Endothelial cell of umbilical vein (primary cell): ENCODE data around the gene AJM1. TPM values are rescaled to one million over a fixed set of nuclear protein-coding genes. Genes with fewer than 3 reads are reported as not detected.

Source experiments
- BruUV-seq: library from RNA; stranded (reverse); fragments of 400-500 nt; replicated peaks from 2 replicates; lab custom pipeline; 2021; lab: Mats Ljungman, UMichigan
- CTCF ChIA-PET: fragments of 300-600, 350-600 bp; sonication (Branson Sonifier 250); formaldehyde crosslinking; loops from one replicate; lab custom pipeline; 2021; ENCODE audit warnings: antibody characterized with exemption, inconsistent platforms; lab: Charles Lee
- POLR2A ChIA-PET: fragments of 300-600, 350-600 bp; sonication (Branson Sonifier 250); formaldehyde crosslinking; loops from one replicate; lab custom pipeline; 2021; ENCODE audit warnings: antibody characterized with exemption, inconsistent platforms; lab: Charles Lee
- DNase-seq: peaks from one replicate; pipeline ENCODE4 v3.0.0-alpha.2; 2011; ENCODE audit warnings: low read depth, low spot score
- FAIRE-seq: peaks from 2 replicates; lab custom pipeline; 2011; peaks lifted over from hg19 to GRCh38; lab: Jason Lieb, UNC
- H2AFZ ChIP-seq: 2 replicates; pipeline ENCODE4 v1.6.0; 2012; ENCODE audit warnings: low read depth, low read length, control low read depth, inconsistent platforms
- H3K27ac ChIP-seq: 2 replicates; pipeline ENCODE4 v1.5.1; 2011; ENCODE audit warnings: low read depth, mild to moderate bottlenecking, control low read depth, low read length, moderate library complexity; ENCODE audit not compliant: insufficient read depth
- H3K27me3 ChIP-seq, 2 experiments: 2 replicates each; pipeline versions ENCODE4 v1.6.0 to v1.6.1; 2011; ENCODE audit warnings: low read length in 2 of 2, mixed read lengths in 1 of 2; ENCODE audit not compliant: control insufficient read depth in 2 of 2, insufficient read depth in 2 of 2
- H3K36me3 ChIP-seq, 2 experiments: 2 replicates in 1 of 2; 3 replicates in 1 of 2; pipeline ENCODE4 v1.5.1; 2011; ENCODE audit warnings: low read length in 2 of 2, mild to moderate bottlenecking in 1 of 2, moderate library complexity in 1 of 2; ENCODE audit not compliant: control insufficient read depth in 2 of 2, insufficient read depth in 2 of 2; ENCODE audit errors: extremely low read depth in 1 of 2
- H3K4me1 ChIP-seq: 3 replicates; pipeline ENCODE4 v1.5.1; 2011; ENCODE audit warnings: mild to moderate bottlenecking, low read length; ENCODE audit not compliant: control insufficient read depth, insufficient read depth; ENCODE audit errors: extremely low read depth
- H3K4me2 ChIP-seq: 2 replicates; pipeline ENCODE4 v1.6.1; 2011; ENCODE audit warnings: low read length, control low read depth, mixed read lengths; ENCODE audit not compliant: insufficient read depth
- H3K4me3 ChIP-seq, 3 experiments: fragments of 200-600 bp in 1 of 3; sonication (generic), shearing (Covaris generic) in 1 of 3; replicated peaks in 1 of 3; 2 replicates each; pipeline ENCODE4 v1.5.1; 2011 to 2016; ENCODE audit warnings: control low read depth in 3 of 3, low read length in 3 of 3, mild to moderate bottlenecking in 2 of 3, inconsistent platforms in 1 of 3, low read depth in 1 of 3, moderate library complexity in 1 of 3; ENCODE audit not compliant: insufficient read depth in 1 of 3
- H3K79me2 ChIP-seq: 2 replicates; pipeline ENCODE4 v1.6.0; 2012; ENCODE audit warnings: low read length, inconsistent platforms; ENCODE audit not compliant: control insufficient read depth, insufficient read depth
- H3K9ac ChIP-seq: replicated peaks from 2 replicates; pipeline ENCODE3; 2011; ENCODE audit warnings: low read length, control low read depth; ENCODE audit not compliant: insufficient read depth; ENCODE audit errors: extremely low read depth
- H3K9me1 ChIP-seq: replicated peaks from 3 replicates; pipeline ENCODE4 v1.6.0; 2011; ENCODE audit warnings: mild to moderate bottlenecking, low read length; ENCODE audit not compliant: control insufficient read depth, insufficient read depth; ENCODE audit errors: extremely low read depth
- H3K9me3 ChIP-seq: replicated peaks from 2 replicates; pipeline ENCODE4 v1.5.1; 2012; ENCODE audit warnings: low read length, inconsistent platforms; ENCODE audit not compliant: control insufficient read depth, insufficient read depth
- H4K20me1 ChIP-seq: replicated peaks from 2 replicates; pipeline ENCODE3; 2011; ENCODE audit warnings: mild to moderate bottlenecking, low read length; ENCODE audit not compliant: control insufficient read depth, insufficient read depth; ENCODE audit errors: extremely low read depth
- EZH2 ChIP-seq: IDR thresholded peaks from 2 replicates; pipeline ENCODE4 v1.6.1; 2012; ENCODE audit warnings: borderline replicate concordance, low read depth, mild to moderate bottlenecking, moderate library complexity, low read length, inconsistent platforms; ENCODE audit not compliant: severe bottlenecking
- FOS ChIP-seq: IDR thresholded peaks from 2 replicates; pipeline ENCODE4 v1.6.1; 2011; ENCODE audit warnings: mild to moderate bottlenecking, low read length, moderate library complexity, borderline replicate concordance; ENCODE audit not compliant: insufficient read depth
- GATA2 ChIP-seq: IDR thresholded peaks from 2 replicates; pipeline ENCODE4 v1.7.0; 2011; ENCODE audit warnings: low read depth, mild to moderate bottlenecking, moderate library complexity, mixed read lengths, low read length; ENCODE audit not compliant: insufficient read length, insufficient read depth
- JUN ChIP-seq: IDR thresholded peaks from 2 replicates; pipeline ENCODE4 v1.6.1; 2011; ENCODE audit warnings: borderline replicate concordance, low read depth; ENCODE audit not compliant: insufficient read length, insufficient read depth
- MYC ChIP-seq: IDR thresholded peaks from one replicate; pipeline ENCODE4 v1.6.1; 2011; ENCODE audit warnings: mild to moderate bottlenecking, low read depth, low read length
- POLR2A ChIP-seq: IDR thresholded peaks from 2 replicates; pipeline ENCODE4 v1.6.1; 2012; ENCODE audit warnings: low read depth, mild to moderate bottlenecking, control low read depth, low read length
- POLR2AphosphoS5 ChIP-seq: IDR thresholded peaks from 2 replicates; pipeline ENCODE4 v1.6.1; 2012; ENCODE audit warnings: low read depth, mild to moderate bottlenecking, control low read depth, low read length, moderate library complexity; ENCODE audit not compliant: insufficient read depth
- dilution Hi-C: fragments of 300-500 bp; cut with MboI; formaldehyde crosslinking; loops from one replicate; pipeline ENCODE4 v1.15.0; 2019; ENCODE audit warnings: low sequenced_read_pairs; ENCODE audit not compliant: extremely low pct_ligation_motif_present
- intact Hi-C: fragments of 100-400 bp; cut with micrococcal nuclease; formaldehyde crosslinking; loops from one replicate; pipeline ENCODE4 v1.10.0; 2022
- polyA plus RNA-seq, 4 experiments: library from polyadenylated mRNA; depleted of rRNA in 3 of 4; stranded (reverse) in 3 of 4; unstranded in 1 of 4; fragments of >200 nt; gene quantifications; 2 replicates each; pipeline versions ENCODE4 v1.2.1 to v1.2.3, GENCODE V29; 2011 to 2012; ENCODE audit warnings: missing spikeins in 1 of 4
- total RNA-seq: library from RNA; stranded (reverse); gene quantifications from 2 replicates; pipeline ENCODE4 v1.2.3, GENCODE V29; 2021
- TF ChIP-seq, protein P1 (sequence below): IDR thresholded peaks from 2 replicates; pipeline ENCODE4 v1.6.1; 2011; ENCODE audit not compliant: insufficient read depth, insufficient read length
- TF ChIP-seq, protein P2 (sequence below), 2 donors: IDR thresholded peaks; 1 replicate in 1 of 2; 2 replicates in 1 of 2; pipeline ENCODE4 v1.5.1; 2011; ENCODE audit warnings: low read length in 2 of 2, mild to moderate bottlenecking in 2 of 2, moderate library complexity in 2 of 2, control low read depth in 1 of 2, inconsistent platforms in 1 of 2, low read depth in 1 of 2; ENCODE audit not compliant: insufficient read depth in 1 of 2; ENCODE audit errors: extremely low read depth in 1 of 2

The AJM1 gene
- total and polyA plus RNA-seq, 2 donors (not counting 3 experiments of a cell fraction or from before 2014, with no cell fraction given): 0.30 to 1.3 TPM

DNA sequence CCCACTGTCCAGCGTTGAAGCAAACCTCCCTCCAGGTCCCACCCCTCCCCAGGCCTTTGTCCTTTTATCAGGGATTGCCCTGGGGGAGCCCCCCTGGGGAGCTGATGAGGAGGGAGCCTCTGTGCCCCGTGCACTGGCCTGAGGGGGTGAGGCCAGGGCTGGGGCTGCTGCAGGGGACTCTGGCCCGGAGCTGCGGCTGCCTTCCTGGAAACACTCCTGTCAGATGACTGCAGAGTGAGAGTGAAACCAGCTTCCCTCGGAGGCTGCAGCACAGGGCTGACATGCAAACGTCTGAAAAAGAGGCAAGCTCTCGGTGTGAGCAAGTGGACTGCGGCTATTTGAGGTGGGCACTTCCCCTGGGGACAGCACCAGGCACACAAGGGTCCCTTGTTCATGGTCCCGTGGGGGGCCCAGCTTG is 39.4 kb downstream of the AJM1 start:
- no peak overlapping the region for H2AFZ ChIP-seq
- H3K9me3 ChIP-seq: no peaks in the 10 kb centered on the region
- no peak overlapping the region for H3K27ac ChIP-seq
- H3K79me2 ChIP-seq: peaks cover under 1% of the 10 kb centered on the region
- DNase-seq (no peak), FAIRE-seq (no peak)
- no peak overlapping the region for H3K4me3 ChIP-seq
- no peak overlapping the region for H3K9ac ChIP-seq
- H4K20me1 ChIP-seq: no peaks in the 10 kb centered on the region
- no peak for TF ChIP-seq POLR2AphosphoS5
- TF ChIP-seq, protein P1, sequence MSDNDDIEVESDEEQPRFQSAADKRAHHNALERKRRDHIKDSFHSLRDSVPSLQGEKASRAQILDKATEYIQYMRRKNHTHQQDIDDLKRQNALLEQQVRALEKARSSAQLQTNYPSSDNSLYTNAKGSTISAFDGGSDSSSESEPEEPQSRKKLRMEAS: no peak
- TF ChIP-seq POLR2A: no peak
- TF ChIP-seq, protein P2, sequence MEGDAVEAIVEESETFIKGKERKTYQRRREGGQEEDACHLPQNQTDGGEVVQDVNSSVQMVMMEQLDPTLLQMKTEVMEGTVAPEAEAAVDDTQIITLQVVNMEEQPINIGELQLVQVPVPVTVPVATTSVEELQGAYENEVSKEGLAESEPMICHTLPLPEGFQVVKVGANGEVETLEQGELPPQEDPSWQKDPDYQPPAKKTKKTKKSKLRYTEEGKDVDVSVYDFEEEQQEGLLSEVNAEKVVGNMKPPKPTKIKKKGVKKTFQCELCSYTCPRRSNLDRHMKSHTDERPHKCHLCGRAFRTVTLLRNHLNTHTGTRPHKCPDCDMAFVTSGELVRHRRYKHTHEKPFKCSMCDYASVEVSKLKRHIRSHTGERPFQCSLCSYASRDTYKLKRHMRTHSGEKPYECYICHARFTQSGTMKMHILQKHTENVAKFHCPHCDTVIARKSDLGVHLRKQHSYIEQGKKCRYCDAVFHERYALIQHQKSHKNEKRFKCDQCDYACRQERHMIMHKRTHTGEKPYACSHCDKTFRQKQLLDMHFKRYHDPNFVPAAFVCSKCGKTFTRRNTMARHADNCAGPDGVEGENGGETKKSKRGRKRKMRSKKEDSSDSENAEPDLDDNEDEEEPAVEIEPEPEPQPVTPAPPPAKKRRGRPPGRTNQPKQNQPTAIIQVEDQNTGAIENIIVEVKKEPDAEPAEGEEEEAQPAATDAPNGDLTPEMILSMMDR (IDR thresholded peaks at IDR 0.05; ENCODE audit: extremely low read depth in 1 of 2, insufficient read depth in 1 of 2, low read depth in 1 of 2, low read length in 2 of 2): no peak
- TF ChIP-seq JUN: no peak
- no peak for TF ChIP-seq GATA2
- no peak for TF ChIP-seq EZH2
- TF ChIP-seq FOS: no peak
- no peak for TF ChIP-seq MYC
- POLR2A ChIA-PET: no interaction called here
- no peaks in the 10 kb centered on the region for H3K9me1 ChIP-seq
- BruUV-seq: no TSS peak
- peaks cover 10% of the 10 kb centered on the region for H3K4me1 ChIP-seq
- CTCF ChIA-PET: interaction anchor here (1.1 kb wide), 1 partner anchor 35 kb away, joined by 3 read pairs; no protein-coding TSS in a partner anchor
- H3K27me3 ChIP-seq: no peaks in the 10 kb centered on the region
- no peak overlapping the region for H3K4me2 ChIP-seq
- dilution Hi-C loops: no loop called here
- intact Hi-C loops: no loop called here
- H3K36me3 ChIP-seq: no peaks in the 10 kb centered on the region
